SU-DHL-6 (cell line): ENCODE data around the gene SLC38A1.
A peak's percentile ranks its signal among the peaks of the same experiment; 100 is the strongest.

Source experiments
- H2AFZ ChIP-seq: fragments of 200-600 bp; sonication (generic); 2 replicates; pipeline ENCODE4 v1.6.1; 2014; ENCODE audit warnings: low read depth, mild to moderate bottlenecking, moderate library complexity, mixed read lengths, antibody characterized with exemption, low read length; ENCODE audit not compliant: severe bottlenecking
- H3F3A ChIP-seq: fragments of 200-600 bp; shearing (Covaris generic); 2 replicates; pipeline ENCODE4 v1.6.0; 2016; ENCODE audit warnings: antibody characterized with exemption, mild to moderate bottlenecking; ENCODE audit not compliant: insufficient read depth
- H3K27ac ChIP-seq: fragments of 200-600 bp; sonication (generic); 2 replicates; pipeline ENCODE4 v1.5.1; 2016; ENCODE audit warnings: low read depth, mild to moderate bottlenecking, low read length, moderate library complexity, mixed read lengths
- H3K27me3 ChIP-seq: fragments of 200-600 bp; sonication (generic), shearing (Covaris generic); 2 replicates; pipeline ENCODE4 v1.6.0; 2014; ENCODE audit warnings: mild to moderate bottlenecking, low read length
- H3K36me3 ChIP-seq: fragments of 200-600 bp; sonication (generic); 2 replicates; pipeline ENCODE4 v1.6.1; 2014; ENCODE audit warnings: mild to moderate bottlenecking, low read length, mixed read lengths
- H3K4me2 ChIP-seq: fragments of 300-600, 200-600 bp; shearing (Covaris generic), sonication (generic); 2 replicates; pipeline ENCODE4 v1.6.0; 2014; ENCODE audit warnings: low read length, low read depth, mild to moderate bottlenecking; ENCODE audit not compliant: poor library complexity, severe bottlenecking
- H3K4me3 ChIP-seq: fragments of 200-600 bp; sonication (generic); 2 replicates; pipeline ENCODE4 v1.5.1; 2014; ENCODE audit warnings: antibody characterized with exemption, low read length, mild to moderate bottlenecking, mixed read lengths; ENCODE audit not compliant: insufficient read depth, poor library complexity, severe bottlenecking
- H3K79me2 ChIP-seq: fragments of 200-600 bp; sonication (generic); 2 replicates; pipeline ENCODE4 v1.6.1; 2014; ENCODE audit warnings: mild to moderate bottlenecking, low read length, moderate library complexity; ENCODE audit not compliant: insufficient read depth
- H3K9ac ChIP-seq: fragments of 200-600 bp; sonication (generic); 2 replicates; pipeline ENCODE4 v1.7.0; 2014; ENCODE audit warnings: mild to moderate bottlenecking, low read length
- H3K9me2 ChIP-seq: fragments of 200-600 bp; sonication (generic); replicated peaks from 2 replicates; pipeline ENCODE4 v1.6.1; 2014; ENCODE audit warnings: low read length; ENCODE audit not compliant: insufficient read depth
- H3K9me3 ChIP-seq: fragments of 200-600 bp; sonication (generic); 2 replicates; pipeline ENCODE4 v1.6.1; 2014; ENCODE audit warnings: low read length, mixed read lengths; ENCODE audit not compliant: insufficient read depth
- H4K20me1 ChIP-seq: fragments of 200-600 bp; sonication (generic); 2 replicates; pipeline ENCODE4 v1.6.1; 2014; ENCODE audit warnings: low read depth, mild to moderate bottlenecking, antibody characterized with exemption, low read length, moderate library complexity, mixed read lengths
- CTCF ChIP-seq: fragments of 200-600 bp; sonication (generic); IDR thresholded peaks from one replicate; pipeline ENCODE4 v1.5.1; 2017; ENCODE audit warnings: antibody characterized with exemption, mild to moderate bottlenecking, low read length, moderate library complexity; ENCODE audit not compliant: insufficient read depth, poor library complexity, severe bottlenecking
- EZH2phosphoT487 ChIP-seq: fragments of 200-600 bp; sonication (generic), shearing (Covaris generic); conservative IDR thresholded peaks from 2 replicates; pipeline ENCODE4 v1.6.1; 2018; ENCODE audit warnings: mild to moderate bottlenecking, antibody characterized with exemption, low read length, moderate library complexity, mixed read lengths

SLC38A1 gene

GRCh38 chr12:46269429-46270241 is 792 bp upstream of the SLC38A1 start:
- H3K79me2 ChIP-seq, result peaks cover 39% of the 10 kb centered on the region
- no peaks in the 10 kb centered on the region for H3K27me3 ChIP-seq
- peak overlapping the region; percentile 66 for H3K4me3 ChIP-seq
- no peaks in the 10 kb centered on the region for H3K9me2 ChIP-seq
- H3K36me3 ChIP-seq, result no peaks in the 10 kb centered on the region
- H3K4me2 ChIP-seq, result peak overlapping the region; percentile 95
- H2AFZ ChIP-seq, result peak overlapping the region; percentile 76
- peaks cover 17% of the 10 kb centered on the region; the same call in 1 of the 2 replicates for H4K20me1 ChIP-seq
- peak overlapping the region; percentile 81 for H3K27ac ChIP-seq
- TF ChIP-seq CTCF, result no peak
- TF ChIP-seq EZH2phosphoT487, result no peak
- peak overlapping the region; percentile 94 for H3K9ac ChIP-seq
- peaks cover 18% of the 10 kb centered on the region for H3F3A ChIP-seq
- no peaks in the 10 kb centered on the region for H3K9me3 ChIP-seq

- TF ChIP-seq EZH2phosphoT487, result no peak
- no peak for TF ChIP-seq CTCF
- H3K9me3 ChIP-seq, result no peaks in the 10 kb centered on the region
- peak overlapping the region; percentile 66 for H3K4me3 ChIP-seq
- H4K20me1 ChIP-seq, result peaks cover 32% of the 10 kb centered on the region
- H3K9me2 ChIP-seq, result no peaks in the 10 kb centered on the region
- H3F3A ChIP-seq, result peaks cover 18% of the 10 kb centered on the region
- H3K36me3 ChIP-seq, result no peaks in the 10 kb centered on the region
- peaks cover 56% of the 10 kb centered on the region for H3K79me2 ChIP-seq
- H3K27ac ChIP-seq, result peak overlapping the region; percentile 81
- H2AFZ ChIP-seq, result peak overlapping the region; percentile 76
- H3K27me3 ChIP-seq, result no peaks in the 10 kb centered on the region
- peak overlapping the region; percentile 94 for H3K9ac ChIP-seq
- peak overlapping the region; percentile 95 for H3K4me2 ChIP-seq
These were observed 839 bp downstream of the SLC38A1 start for GRCh38 chr12:46267825-46268582.

GRCh38 chr12:46267575-46267824 is 1.3 kb downstream of the SLC38A1 start:
- Histone ChIP-seq H3F3A (peaks cover 18% of the 10 kb centered on the region), H3K79me2 (peaks cover 61% of the 10 kb centered on the region), H3K4me2 (peak overlapping the region; percentile 95), H3K27me3 (no peaks in the 10 kb centered on the region), H3K9ac (peak overlapping the region; percentile 94), H2AFZ (no peak overlapping the region), H3K36me3 (0 out of 2 replicates have a peak, but pooled peaks cover under 1% of the 10 kb centered on the region), H3K4me3 (peak overlapping the region; percentile 66), H4K20me1 (peaks cover 35% of the 10 kb centered on the region), H3K9me3 (no peaks in the 10 kb centered on the region), H3K27ac (peak overlapping the region; percentile 81), H3K9me2 (no peaks in the 10 kb centered on the region)
- TF ChIP-seq EZH2phosphoT487 (no peak), CTCF (no peak)
